ENCODE measurements around the gene RAET1L.
"Not testable (repeated sequence)": the region's sequence is repeated elsewhere in the genome, so short reads cannot be mapped to it uniquely, and the experiment has no call there.

RAET1L gene

GRCh38 chr6:150043501-150044412 is 18.4 kb upstream of the RAET1L start:
- DNase-seq = no peak

GRCh38 chr6:150043096-150043495 is 17.8 kb upstream of the RAET1L start:
- no peak for DNase-seq

- no peak for DNase-seq
Observed at GRCh38 chr6:150038202-150039062, 13.1 kb upstream of the RAET1L start.

GRCh38 chr6:150037526-150038201 is 12.3 kb upstream of the RAET1L start:
- no peak for DNase-seq

- DNase-seq = no peak
Observed at GRCh38 chr6:150036081-150036480, 10.7 kb upstream of the RAET1L start.

GRCh38 chr6:150033207-150033771 is 8.0 kb upstream of the RAET1L start:
- DNase-seq = no peak

- no peak for DNase-seq
Observed at GRCh38 chr6:150032598-150032997, 7.3 kb upstream of the RAET1L start.

GRCh38 chr6:150030611-150031010 is 5.3 kb upstream of the RAET1L start:
- no peak for DNase-seq

GRCh38 chr6:150029749-150030148 is 4.4 kb upstream of the RAET1L start:
- DNase-seq = no peak

GRCh38 chr6:150029276-150029675 is 3.9 kb upstream of the RAET1L start:
- DNase-seq = no peak

GRCh38 chr6:150028799-150029198 is 3.5 kb upstream of the RAET1L start:
- DNase-seq = no peak

GRCh38 chr6:150027806-150028565 is 2.7 kb upstream of the RAET1L start:
- DNase-seq = no peak

GRCh38 chr6:150026976-150027805 is 1.9 kb upstream of the RAET1L start:
- DNase-seq = no peak

- DNase-seq = no peak
Observed at GRCh38 chr6:150024646-150025155, 631 bp downstream of the RAET1L start.

GRCh38 chr6:150024021-150024420 is 1.3 kb downstream of the RAET1L start:
- DNase-seq = not testable (repeated sequence)

- DNase-seq = not testable (repeated sequence)
Observed at GRCh38 chr6:150021870-150022269, 3.5 kb downstream of the RAET1L start.

GRCh38 chr6:150018846-150019580 is 6.3 kb downstream of the RAET1L start:
- no peak for DNase-seq

- DNase-seq = not testable (repeated sequence)
Observed at GRCh38 chr6:150017186-150017521, 8.2 kb downstream of the RAET1L start.

- no peak for DNase-seq
Observed at GRCh38 chr6:150016324-150017185, 8.8 kb downstream of the RAET1L start.

All from NCI-H187 treated with DMSO at 0.1 percent for 48 hours (cell line).